Calu3 (cell line): Measurements from ENCODE around the gene ACO2. TPM values are rescaled to one million over a fixed set of nuclear protein-coding genes. Genes with fewer than 3 reads are reported as not detected.

Experiments
- BruUV-seq: library from RNA; stranded (reverse); fragments of 400-500 nt; replicated peaks from 2 replicates; lab custom pipeline; 2021; lab: Mats Ljungman, UMichigan
- CTCF ChIA-PET: fragments of 300-600 bp; sonication (Branson Sonifier 250); formaldehyde crosslinking; loops from one replicate; lab custom pipeline; 2022; ENCODE audit warnings: antibody characterized with exemption; lab: Charles Lee
- DNase-seq: peaks from one replicate; pipeline ENCODE4 v3.0.0; 2022
- H3K27ac Mint-ChIP-seq: one replicate; pipeline ENCODE4 v1.8.0; 2022; ENCODE audit warnings: mixed read lengths; ENCODE audit not compliant: unreplicated experiment
- H3K27me3 Mint-ChIP-seq: one replicate; pipeline ENCODE4 v1.8.0; 2022; ENCODE audit warnings: mixed read lengths; ENCODE audit not compliant: unreplicated experiment
- H3K36me3 Mint-ChIP-seq: one replicate; pipeline ENCODE4 v1.8.0; 2022; ENCODE audit warnings: mild to moderate bottlenecking, moderate library complexity, mixed read lengths; ENCODE audit not compliant: insufficient read depth, unreplicated experiment
- H3K4me1 Mint-ChIP-seq: one replicate; pipeline ENCODE4 v1.8.0; 2022; ENCODE audit warnings: mild to moderate bottlenecking, low read depth, mixed read lengths; ENCODE audit not compliant: unreplicated experiment
- H3K4me3 Mint-ChIP-seq: one replicate; pipeline ENCODE4 v1.8.0; 2022; ENCODE audit warnings: mild to moderate bottlenecking, low read depth, moderate library complexity, mixed read lengths; ENCODE audit not compliant: unreplicated experiment
- H3K9me3 Mint-ChIP-seq: one replicate; pipeline ENCODE4 v1.8.0; 2022; ENCODE audit warnings: low read depth, mixed read lengths; ENCODE audit not compliant: unreplicated experiment
- intact Hi-C: fragments of 100-400 bp; cut with micrococcal nuclease; formaldehyde crosslinking; loops from one replicate; pipeline ENCODE4 v1.10.0; 2022; ENCODE audit not compliant: unreplicated experiment
- total RNA-seq: library from RNA; stranded (reverse); gene quantifications from 2 replicates; pipeline ENCODE4 v1.2.3, GENCODE V29; 2022
- TF ChIP-seq, protein P1 (sequence below): fragments of 200-600 bp; IDR thresholded peaks from one replicate; pipeline ENCODE4 v1.8.0; 2022; ENCODE audit warnings: antibody characterized with exemption; ENCODE audit not compliant: unreplicated experiment

The ACO2 gene
- total RNA-seq, 1 experiment from 2014 or later, result 94.0 TPM

DNA sequence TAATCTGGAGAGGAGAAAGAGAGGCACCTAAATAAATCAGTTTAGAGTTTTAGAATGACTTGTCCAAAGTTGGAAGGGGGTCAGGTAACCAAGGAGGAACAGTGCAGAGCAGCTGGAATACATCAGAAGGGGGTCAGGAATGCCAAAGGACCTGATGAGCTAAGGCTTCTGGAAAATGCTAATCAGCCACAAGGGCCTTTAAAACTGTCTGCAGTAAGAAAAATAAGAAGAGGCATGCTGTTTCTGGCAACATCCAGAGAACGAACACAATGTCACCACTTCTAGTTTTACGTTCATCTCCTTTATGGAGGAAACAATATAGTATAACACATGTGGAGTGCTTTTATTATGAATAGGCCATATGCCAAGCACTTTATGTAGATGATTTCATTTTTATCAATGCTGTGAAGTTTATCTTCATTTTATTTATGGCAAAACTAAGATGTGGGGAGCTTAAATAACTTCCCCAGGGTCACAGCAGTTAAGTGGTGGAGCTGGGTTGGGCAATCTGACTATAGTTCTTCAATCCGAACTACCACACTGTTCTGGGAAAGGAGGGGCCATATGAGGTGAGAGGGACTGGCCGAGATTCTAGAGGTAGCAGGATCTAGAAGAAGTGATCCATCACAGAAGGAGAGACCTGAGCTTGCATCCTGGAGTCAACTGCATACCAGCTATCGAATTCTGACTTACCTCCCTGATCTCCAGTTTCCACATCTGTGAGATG is 22.6 kb downstream of the ACO2 start:
- BruUV-seq, result no TSS peak
- H3K4me3 Mint-ChIP-seq, result no peak overlapping the region
- no peak overlapping the region for H3K27ac Mint-ChIP-seq
- intact Hi-C loops, result no loop called here
- CTCF ChIA-PET, result interaction anchor here (0.6 kb wide), 1 partner anchor 18 kb away, joined by 7 read pairs; no protein-coding TSS in a partner anchor
- no peaks in the 10 kb centered on the region for H3K27me3 Mint-ChIP-seq
- peaks cover 17% of the 10 kb centered on the region for H3K4me1 Mint-ChIP-seq
- TF ChIP-seq, protein P1, sequence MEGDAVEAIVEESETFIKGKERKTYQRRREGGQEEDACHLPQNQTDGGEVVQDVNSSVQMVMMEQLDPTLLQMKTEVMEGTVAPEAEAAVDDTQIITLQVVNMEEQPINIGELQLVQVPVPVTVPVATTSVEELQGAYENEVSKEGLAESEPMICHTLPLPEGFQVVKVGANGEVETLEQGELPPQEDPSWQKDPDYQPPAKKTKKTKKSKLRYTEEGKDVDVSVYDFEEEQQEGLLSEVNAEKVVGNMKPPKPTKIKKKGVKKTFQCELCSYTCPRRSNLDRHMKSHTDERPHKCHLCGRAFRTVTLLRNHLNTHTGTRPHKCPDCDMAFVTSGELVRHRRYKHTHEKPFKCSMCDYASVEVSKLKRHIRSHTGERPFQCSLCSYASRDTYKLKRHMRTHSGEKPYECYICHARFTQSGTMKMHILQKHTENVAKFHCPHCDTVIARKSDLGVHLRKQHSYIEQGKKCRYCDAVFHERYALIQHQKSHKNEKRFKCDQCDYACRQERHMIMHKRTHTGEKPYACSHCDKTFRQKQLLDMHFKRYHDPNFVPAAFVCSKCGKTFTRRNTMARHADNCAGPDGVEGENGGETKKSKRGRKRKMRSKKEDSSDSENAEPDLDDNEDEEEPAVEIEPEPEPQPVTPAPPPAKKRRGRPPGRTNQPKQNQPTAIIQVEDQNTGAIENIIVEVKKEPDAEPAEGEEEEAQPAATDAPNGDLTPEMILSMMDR, result no peak
- no peaks in the 10 kb centered on the region for H3K9me3 Mint-ChIP-seq
- DNase-seq, result no peak
- H3K36me3 Mint-ChIP-seq, result peaks cover 4% of the 10 kb centered on the region

DNA sequence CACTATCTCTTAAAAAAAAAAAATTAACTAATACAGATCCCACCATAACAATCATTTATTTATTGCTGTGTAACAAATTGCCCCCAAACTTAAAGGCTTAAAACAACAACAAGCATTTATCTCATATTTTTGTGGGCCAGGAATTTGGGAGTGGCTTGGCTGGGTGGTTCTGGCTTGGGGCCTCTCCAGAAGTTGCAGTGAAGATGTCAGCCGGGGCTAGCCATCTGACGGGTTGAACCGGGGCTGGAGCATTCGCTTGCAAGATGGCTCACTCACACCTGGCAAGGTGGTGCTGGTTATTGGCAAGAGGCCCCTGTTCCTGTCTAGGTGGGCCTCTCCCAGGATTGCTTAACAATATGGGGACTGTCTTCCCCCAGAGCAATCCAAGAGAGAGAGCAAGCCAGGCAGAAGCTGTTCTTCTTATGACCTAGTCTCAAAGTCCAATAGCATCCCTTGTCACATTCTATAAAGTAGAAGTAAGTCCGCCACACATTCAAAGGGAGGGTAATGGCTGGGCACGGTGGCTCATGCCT is 29.5 kb downstream of the ACO2 start:
- Mint-ChIP-seq H3K4me3 (no peak overlapping the region), H3K27ac (no peak overlapping the region), H3K36me3 (peaks cover 11% of the 10 kb centered on the region), H3K27me3 (no peaks in the 10 kb centered on the region), H3K9me3 (no peaks in the 10 kb centered on the region), H3K4me1 (no peaks in the 10 kb centered on the region)
- TF ChIP-seq, protein P1, result no peak
- DNase-seq, result no peak
- no TSS peak for BruUV-seq
- CTCF ChIA-PET, result no interaction called here
- intact Hi-C loops, result no loop called here

DNA sequence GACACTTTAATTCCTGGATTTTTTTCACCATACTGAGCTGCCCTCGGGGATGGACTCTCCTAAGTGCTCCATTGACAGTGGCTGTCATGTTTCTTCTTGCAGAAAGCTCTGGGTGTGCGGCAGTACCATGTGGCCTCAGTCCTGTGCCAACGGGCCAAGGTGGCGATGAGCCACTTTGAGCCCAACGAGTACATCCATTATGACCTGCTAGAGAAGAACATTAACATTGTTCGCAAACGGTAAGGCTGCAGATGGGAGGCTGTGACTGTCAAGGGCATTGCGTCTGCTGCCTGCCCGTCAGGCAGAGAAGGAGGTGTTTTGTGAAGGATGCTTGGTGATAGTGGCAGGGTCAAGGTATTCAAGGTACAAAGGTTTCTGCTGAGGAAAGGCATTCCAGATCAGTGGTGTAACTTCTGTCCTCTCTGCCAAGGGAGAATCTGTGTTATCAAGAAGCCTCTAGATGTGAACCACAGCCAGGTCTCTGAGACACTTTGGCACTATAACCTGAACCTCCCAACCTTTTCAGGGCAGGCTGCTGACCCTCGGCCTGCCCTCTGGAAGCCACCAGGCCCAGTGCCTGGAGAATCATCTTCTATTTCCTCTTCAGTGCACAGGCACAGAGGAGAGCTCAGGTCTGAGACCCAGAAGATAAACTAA is 30.8 kb downstream of the ACO2 start:
- peaks cover 16% of the 10 kb centered on the region for H3K36me3 Mint-ChIP-seq

DNA sequence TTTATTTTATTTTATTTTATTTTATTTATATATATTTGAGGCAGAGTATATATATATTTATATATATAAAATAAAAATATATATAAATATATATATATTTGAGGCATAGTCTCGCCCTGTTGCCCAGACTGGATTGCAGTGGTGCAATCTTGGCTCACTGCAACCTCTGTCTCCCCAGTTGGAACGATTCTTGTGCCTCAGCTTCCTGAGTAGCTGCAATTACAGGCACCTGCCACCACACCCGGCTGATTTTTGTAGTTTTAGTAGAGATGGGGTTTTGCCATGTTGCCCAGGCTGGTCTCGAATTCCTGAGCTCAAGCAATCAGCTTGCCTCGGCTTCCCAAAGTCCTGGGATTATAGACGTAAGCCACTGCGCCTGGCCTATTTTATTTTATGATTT is 31.4 kb downstream of the ACO2 start:
- Mint-ChIP-seq H3K4me1 (no peaks in the 10 kb centered on the region), H3K4me3 (no peak overlapping the region), H3K9me3 (no peaks in the 10 kb centered on the region), H3K36me3 (peaks cover 16% of the 10 kb centered on the region), H3K27me3 (no peaks in the 10 kb centered on the region), H3K27ac (no peak overlapping the region)
- intact Hi-C loops, result no loop called here
- TF ChIP-seq, protein P1, result no peak
- CTCF ChIA-PET, result interaction anchor here (0.7 to 1.9 kb wide), 4 partner anchors 12 to 119 kb away, joined by 3 to 5 read pairs (median 4); partner anchors contain the start of gene TEF
- no peak for DNase-seq
- BruUV-seq, result no TSS peak

More for the DNA sequence above, 30.8 kb downstream of the ACO2 start:
- CTCF ChIA-PET, result interaction anchor here (0.6 to 1.9 kb wide), 5 partner anchors 51 to 118 kb away, joined by 3 to 5 read pairs (median 3); partner anchors contain the start of gene TEF
- no peaks in the 10 kb centered on the region for H3K4me1 Mint-ChIP-seq
- BruUV-seq, result no TSS peak
- no peaks in the 10 kb centered on the region for H3K27me3 Mint-ChIP-seq
- H3K9me3 Mint-ChIP-seq, result no peaks in the 10 kb centered on the region
- intact Hi-C loops, result no loop called here
- no peak overlapping the region for H3K27ac Mint-ChIP-seq
- TF ChIP-seq, protein P1, result no peak
- no peak for DNase-seq
- no peak overlapping the region for H3K4me3 Mint-ChIP-seq
